SK-N-SH (cell line): Measurements from ENCODE around the gene PDPK1.

ENCODE experiments used
- GABPA ChIP-seq: IDR thresholded peaks from 2 replicates; pipeline ENCODE4 v1.4.0; 2012; ENCODE audit warnings: low read depth, mild to moderate bottlenecking
- POLR2AphosphoS5 ChIP-seq: IDR thresholded peaks from 2 replicates; pipeline ENCODE4 v1.6.1; 2012; ENCODE audit warnings: low read depth, low read length

DNA sequence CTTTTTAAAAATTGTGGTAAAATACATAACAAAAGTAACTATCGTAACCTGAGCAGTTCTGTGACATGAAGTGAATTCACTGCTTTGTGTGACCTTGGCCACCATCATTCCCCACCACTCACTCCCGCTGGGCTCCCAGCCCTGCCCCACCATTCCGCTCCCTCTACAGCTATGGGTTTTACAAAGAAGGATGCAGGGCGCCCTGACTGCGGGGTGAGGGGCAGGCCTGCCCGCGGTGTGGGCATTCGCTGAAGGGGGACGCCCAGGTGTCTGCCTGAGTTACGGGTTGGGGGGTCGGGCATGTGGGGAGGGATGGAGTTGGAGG is 6.5 kb upstream of the PDPK1 start, which contains the start of gene CEMP1:
- TF ChIP-seq GABPA (no peak), POLR2AphosphoS5 (no peak)
